ENCODE data around the gene KCNAB1. TPM values are rescaled to one million over a fixed set of nuclear protein-coding genes. Genes with fewer than 3 reads are reported as not detected.

Gene KCNAB1
- total RNA-seq, 1 experiment from 2014 or later = 1.0 TPM

GRCh38 chr3:156465194-156465593 is 344.8 kb downstream of the KCNAB1 start:
- no peak for ATAC-seq
- TF ChIP-seq E2F5 (CRISPR knock-in tag; IDR thresholded peaks at IDR 0.05) = no peak
- no peak for TF ChIP-seq TEAD1 (CRISPR knock-in tag; IDR thresholded peaks at IDR 0.05)
- TF ChIP-seq, protein P1, sequence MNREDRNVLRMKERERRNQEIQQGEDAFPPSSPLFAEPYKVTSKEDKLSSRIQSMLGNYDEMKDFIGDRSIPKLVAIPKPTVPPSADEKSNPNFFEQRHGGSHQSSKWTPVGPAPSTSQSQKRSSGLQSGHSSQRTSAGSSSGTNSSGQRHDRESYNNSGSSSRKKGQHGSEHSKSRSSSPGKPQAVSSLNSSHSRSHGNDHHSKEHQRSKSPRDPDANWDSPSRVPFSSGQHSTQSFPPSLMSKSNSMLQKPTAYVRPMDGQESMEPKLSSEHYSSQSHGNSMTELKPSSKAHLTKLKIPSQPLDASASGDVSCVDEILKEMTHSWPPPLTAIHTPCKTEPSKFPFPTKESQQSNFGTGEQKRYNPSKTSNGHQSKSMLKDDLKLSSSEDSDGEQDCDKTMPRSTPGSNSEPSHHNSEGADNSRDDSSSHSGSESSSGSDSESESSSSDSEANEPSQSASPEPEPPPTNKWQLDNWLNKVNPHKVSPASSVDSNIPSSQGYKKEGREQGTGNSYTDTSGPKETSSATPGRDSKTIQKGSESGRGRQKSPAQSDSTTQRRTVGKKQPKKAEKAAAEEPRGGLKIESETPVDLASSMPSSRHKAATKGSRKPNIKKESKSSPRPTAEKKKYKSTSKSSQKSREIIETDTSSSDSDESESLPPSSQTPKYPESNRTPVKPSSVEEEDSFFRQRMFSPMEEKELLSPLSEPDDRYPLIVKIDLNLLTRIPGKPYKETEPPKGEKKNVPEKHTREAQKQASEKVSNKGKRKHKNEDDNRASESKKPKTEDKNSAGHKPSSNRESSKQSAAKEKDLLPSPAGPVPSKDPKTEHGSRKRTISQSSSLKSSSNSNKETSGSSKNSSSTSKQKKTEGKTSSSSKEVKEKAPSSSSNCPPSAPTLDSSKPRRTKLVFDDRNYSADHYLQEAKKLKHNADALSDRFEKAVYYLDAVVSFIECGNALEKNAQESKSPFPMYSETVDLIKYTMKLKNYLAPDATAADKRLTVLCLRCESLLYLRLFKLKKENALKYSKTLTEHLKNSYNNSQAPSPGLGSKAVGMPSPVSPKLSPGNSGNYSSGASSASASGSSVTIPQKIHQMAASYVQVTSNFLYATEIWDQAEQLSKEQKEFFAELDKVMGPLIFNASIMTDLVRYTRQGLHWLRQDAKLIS (CRISPR knock-in tag; IDR thresholded peaks at IDR 0.05; ENCODE audit: borderline replicate concordance) = no peak
- TF ChIP-seq, protein P2, sequence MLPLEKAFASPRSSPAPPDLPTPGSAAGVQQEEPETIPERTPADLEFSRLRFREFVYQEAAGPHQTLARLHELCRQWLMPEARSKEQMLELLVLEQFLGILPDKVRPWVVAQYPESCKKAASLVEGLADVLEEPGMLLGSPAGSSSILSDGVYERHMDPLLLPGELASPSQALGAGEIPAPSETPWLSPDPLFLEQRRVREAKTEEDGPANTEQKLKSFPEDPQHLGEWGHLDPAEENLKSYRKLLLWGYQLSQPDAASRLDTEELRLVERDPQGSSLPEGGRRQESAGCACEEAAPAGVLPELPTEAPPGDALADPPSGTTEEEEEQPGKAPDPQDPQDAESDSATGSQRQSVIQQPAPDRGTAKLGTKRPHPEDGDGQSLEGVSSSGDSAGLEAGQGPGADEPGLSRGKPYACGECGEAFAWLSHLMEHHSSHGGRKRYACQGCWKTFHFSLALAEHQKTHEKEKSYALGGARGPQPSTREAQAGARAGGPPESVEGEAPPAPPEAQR (CRISPR knock-in tag; IDR thresholded peaks at IDR 0.05) = no peak
- TF ChIP-seq, protein P3, sequence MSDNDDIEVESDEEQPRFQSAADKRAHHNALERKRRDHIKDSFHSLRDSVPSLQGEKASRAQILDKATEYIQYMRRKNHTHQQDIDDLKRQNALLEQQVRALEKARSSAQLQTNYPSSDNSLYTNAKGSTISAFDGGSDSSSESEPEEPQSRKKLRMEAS (CRISPR knock-in tag; IDR thresholded peaks at IDR 0.05) = no peak
- Mint-ChIP-seq H3K27ac (no peak overlapping the region), H3K9me3 (no peaks in the 10 kb centered on the region), H3K4me3 (no peak overlapping the region), H3K27me3 (ENCODE audit: low read depth) (no peaks in the 10 kb centered on the region), H3K4me1 (peaks cover 25% of the 10 kb centered on the region), H3K36me3 (no peaks in the 10 kb centered on the region)
- POLR2A ChIA-PET = no interaction called here
- DNase-seq (ENCODE audit: low spot score) = no peak
- CTCF ChIA-PET = interaction anchor here (1.2 to 2.4 kb wide), 2 partner anchors 9 to 15 kb away, joined by 3 to 23 read pairs; no protein-coding TSS in a partner anchor

DNA sequence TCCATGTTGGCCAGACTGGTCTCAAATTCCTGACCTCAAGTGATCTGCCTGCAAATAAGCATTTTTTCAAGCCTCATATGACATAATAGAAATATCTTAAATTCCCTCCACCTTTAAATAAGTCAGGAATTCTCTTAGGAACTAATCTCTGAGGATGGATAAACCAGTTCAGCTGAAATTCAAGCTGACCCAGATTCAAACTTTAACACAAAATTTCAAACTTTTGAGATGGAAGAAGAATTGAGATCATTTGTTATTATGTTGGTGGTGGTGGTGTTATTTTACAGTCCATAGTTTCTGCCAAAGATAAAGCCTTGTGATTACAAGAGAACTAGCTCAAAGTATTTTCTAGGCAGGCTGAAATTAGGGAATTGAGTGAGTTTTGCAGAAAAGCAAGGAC is 349.1 kb downstream of the KCNAB1 start:
- ChIA-PET POLR2A (no interaction called here), CTCF (interaction anchor here (1.6 to 3.9 kb wide), 2 partner anchors 20 to 26 kb away, joined by 4 to 17 read pairs; no protein-coding TSS in a partner anchor)
- no peak overlapping the region for H3K27ac Mint-ChIP-seq
- TF ChIP-seq FOXP1 (CRISPR knock-in tag; IDR thresholded peaks at IDR 0.05; ENCODE audit: borderline replicate concordance) (no peak), GRHL2 (CRISPR knock-in tag; IDR thresholded peaks at IDR 0.05; ENCODE audit: insufficient replicate concordance, severe bottlenecking) (no peak), E2F4 (CRISPR knock-in tag; IDR thresholded peaks at IDR 0.05; ENCODE audit: borderline replicate concordance, low read depth) (no peak), TP53 (CRISPR knock-in tag; IDR thresholded peaks at IDR 0.05) (no peak), ZBTB21 (CRISPR knock-in tag; IDR thresholded peaks at IDR 0.05; ENCODE audit: borderline replicate concordance) (no peak), FOXK1 (CRISPR knock-in tag; IDR thresholded peaks at IDR 0.05) (no peak), OVOL2 (CRISPR knock-in tag; IDR thresholded peaks at IDR 0.05; ENCODE audit: borderline replicate concordance) (no peak), SMAD4 (CRISPR knock-in tag; IDR thresholded peaks at IDR 0.05) (no peak), ZNF425 (CRISPR knock-in tag; conservative IDR thresholded peaks at IDR 0.05) (no peak), RORB (CRISPR knock-in tag; IDR thresholded peaks at IDR 0.05) (no peak), JUN (CRISPR knock-in tag; IDR thresholded peaks at IDR 0.05) (no peak), AR (CRISPR knock-in tag; IDR thresholded peaks at IDR 0.05) (no peak)
- TF ChIP-seq, protein P4, sequence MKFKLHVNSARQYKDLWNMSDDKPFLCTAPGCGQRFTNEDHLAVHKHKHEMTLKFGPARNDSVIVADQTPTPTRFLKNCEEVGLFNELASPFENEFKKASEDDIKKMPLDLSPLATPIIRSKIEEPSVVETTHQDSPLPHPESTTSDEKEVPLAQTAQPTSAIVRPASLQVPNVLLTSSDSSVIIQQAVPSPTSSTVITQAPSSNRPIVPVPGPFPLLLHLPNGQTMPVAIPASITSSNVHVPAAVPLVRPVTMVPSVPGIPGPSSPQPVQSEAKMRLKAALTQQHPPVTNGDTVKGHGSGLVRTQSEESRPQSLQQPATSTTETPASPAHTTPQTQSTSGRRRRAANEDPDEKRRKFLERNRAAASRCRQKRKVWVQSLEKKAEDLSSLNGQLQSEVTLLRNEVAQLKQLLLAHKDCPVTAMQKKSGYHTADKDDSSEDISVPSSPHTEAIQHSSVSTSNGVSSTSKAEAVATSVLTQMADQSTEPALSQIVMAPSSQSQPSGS (CRISPR knock-in tag; IDR thresholded peaks at IDR 0.05; ENCODE audit: borderline replicate concordance, low read depth) = no peak
- TF ChIP-seq, protein P5, sequence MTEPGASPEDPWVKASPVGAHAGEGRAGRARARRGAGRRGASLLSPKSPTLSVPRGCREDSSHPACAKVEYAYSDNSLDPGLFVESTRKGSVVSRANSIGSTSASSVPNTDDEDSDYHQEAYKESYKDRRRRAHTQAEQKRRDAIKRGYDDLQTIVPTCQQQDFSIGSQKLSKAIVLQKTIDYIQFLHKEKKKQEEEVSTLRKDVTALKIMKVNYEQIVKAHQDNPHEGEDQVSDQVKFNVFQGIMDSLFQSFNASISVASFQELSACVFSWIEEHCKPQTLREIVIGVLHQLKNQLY (CRISPR knock-in tag; IDR thresholded peaks at IDR 0.05) = no peak

More for the DNA sequence above, 349.1 kb downstream of the KCNAB1 start:
- ATAC-seq (no peak), DNase-seq (ENCODE audit: low spot score) (no peak)
- Mint-ChIP-seq H3K4me3 (no peak overlapping the region), H3K9me3 (no peaks in the 10 kb centered on the region), H3K4me1 (peaks cover 13% of the 10 kb centered on the region), H3K27me3 (ENCODE audit: low read depth) (no peaks in the 10 kb centered on the region), H3K36me3 (no peaks in the 10 kb centered on the region)

Data from WTC11 (cell line).